Transverse colon (tissue), 4 donors: ENCODE data around the gene AGBL4. TPM values are rescaled to one million over a fixed set of nuclear protein-coding genes. Genes with fewer than 3 reads are reported as not detected.

Source experiments
- DNase-seq: peaks from one replicate; pipeline ENCODE4 v3.0.0-alpha.2; 2019
- H3K27ac ChIP-seq, 4 donors: fragments of 200-600 bp; sonication (generic); 2 replicates each; pipeline ENCODE4 v1.5.1; 2016 to 2018; ENCODE audit warnings: inconsistent platforms in 4 of 4
- H3K27me3 ChIP-seq: fragments of 200-600 bp; sonication (generic); 2 replicates; pipeline ENCODE4 v1.5.1; 2017; ENCODE audit warnings: inconsistent platforms
- H3K36me3 ChIP-seq, 4 donors: fragments of 200-600 bp; sonication (generic); 2 replicates each; pipeline ENCODE4 v1.5.1; 2017 to 2019; ENCODE audit warnings: inconsistent platforms in 4 of 4
- H3K4me1 ChIP-seq, 4 donors: fragments of 200-600 bp; sonication (generic); 2 replicates each; pipeline ENCODE4 v1.5.1; 2017 to 2020; ENCODE audit warnings: inconsistent platforms in 4 of 4
- H3K4me3 ChIP-seq, 4 donors: fragments of 200-600 bp; sonication (generic); 1 replicate in 1 of 4; 2 replicates in 3 of 4; pipeline versions ENCODE4 v1.5.1 to v1.6.1; 2017 to 2019; ENCODE audit warnings: inconsistent platforms in 4 of 4
- H3K9me3 ChIP-seq, 2 donors: fragments of 200-600 bp; sonication (generic); 2 replicates each; pipeline ENCODE4 v1.5.1; 2017 to 2019; ENCODE audit warnings: inconsistent platforms in 2 of 2
- CTCF ChIP-seq, 5 experiments: fragments of 200-600 bp in 3 of 5; fragments of 450-650 bp in 2 of 5; sonication (generic) in 3 of 5; IDR thresholded peaks; 1 replicate in 2 of 5; 2 replicates in 3 of 5; pipeline ENCODE4 v1.5.1; 2016 to 2017; ENCODE audit warnings: antibody characterized with exemption in 5 of 5, inconsistent platforms in 3 of 5, mild to moderate bottlenecking in 2 of 5, moderate library complexity in 1 of 5
- EP300 ChIP-seq: sonication (generic); formaldehyde crosslinking; IDR thresholded peaks from one replicate; pipeline ENCODE4 v1.6.1; 2017; ENCODE audit warnings: antibody characterized with exemption, low read depth
- POLR2A ChIP-seq: fragments of 450-650 bp; IDR thresholded peaks from one replicate; pipeline ENCODE4 v1.6.1; 2016; ENCODE audit warnings: antibody characterized with exemption, mild to moderate bottlenecking, moderate library complexity
- POLR2AphosphoS5 ChIP-seq, 3 donors: sonication (generic); formaldehyde crosslinking; IDR thresholded peaks; one replicate each; pipeline ENCODE4 v1.6.1; 2016; ENCODE audit warnings: antibody characterized with exemption in 3 of 3
- WGBS, 2 donors: methylation state at CpG; one replicate each; pipeline ENCODE4 v1.1.5; 2018; ENCODE audit warnings: low coverage in 1 of 2; 5-methylcytosine and 5-hydroxymethylcytosine counted together
- in situ Hi-C, 4 donors: fragments of 200-750 bp; cut with MboI; loops; one replicate each; pipeline versions ENCODE4 v1.15.0 to v1.15.1; 2017; ENCODE audit warnings: low sequenced_read_pairs in 3 of 4, low pct_ligation_motif_present in 1 of 4, low pct_unique_long_range_greater_than_20kb in 1 of 4
- intact Hi-C: fragments of 100-400 bp; cut with DNase I; formaldehyde crosslinking; loops from one replicate; pipeline ENCODE4 v1.15.1; 2023; ENCODE audit warnings: low total_unique reads
- total RNA-seq, 4 donors: library from RNA; depleted of rRNA; stranded (reverse); fragments of >200 nt; gene quantifications; one replicate each; pipeline ENCODE4 v1.1.0, GENCODE V29; 2016

AGBL4 gene
- total RNA-seq, 4 donors from 2014 or later = 0.82 TPM; not detected in 3

- no peak for DNase-seq
- Histone ChIP-seq H3K4me1 (no peaks in the 10 kb centered on the region), H3K36me3 (no peaks in the 10 kb centered on the region), H3K27me3 (no peaks in the 10 kb centered on the region), H3K4me3 (no peak overlapping the region), H3K27ac (no peak overlapping the region), H3K9me3 (no peaks in the 10 kb centered on the region)
- TF ChIP-seq CTCF (IDR thresholded peaks at IDR 0.05) = no peak
- TF ChIP-seq EP300 = no peak
- no peak for TF ChIP-seq POLR2AphosphoS5 (IDR thresholded peaks at IDR 0.05)
- TF ChIP-seq POLR2A = no peak
- in situ Hi-C loops = loop anchor here in 1 of 4 donors (25.0 kb wide), 1 partner anchor 249 kb away; no protein-coding TSS in a partner anchor
- intact Hi-C loops = no loop called here
- WGBS, 2 donors = 83 to 86% methylated on average over 1 of the region's 1 CpG
Observed at GRCh38 chr1:48563021-48563420, 1460.7 kb downstream of the AGBL4 start.

DNA sequence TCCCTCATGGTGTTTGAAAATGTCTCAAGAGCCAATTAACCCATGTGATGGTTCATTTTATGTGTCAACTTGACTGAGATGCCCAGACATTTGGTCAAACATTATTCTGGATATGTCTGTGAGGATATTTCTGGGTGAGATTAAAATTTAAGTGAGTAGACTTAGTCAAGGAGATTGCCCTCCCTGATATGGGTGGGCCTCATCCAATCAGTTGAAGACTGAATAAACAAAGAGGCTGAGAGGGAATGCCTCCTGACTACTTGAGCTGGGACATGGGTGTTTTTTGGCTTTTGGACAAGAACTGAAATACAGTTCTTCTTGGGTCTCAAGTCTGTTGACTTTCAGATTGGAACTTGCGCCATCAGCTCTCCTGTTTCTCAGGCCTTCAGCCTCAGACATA is 1462.3 kb downstream of the AGBL4 start:
- no peak for TF ChIP-seq CTCF (IDR thresholded peaks at IDR 0.05)
- no peak for TF ChIP-seq POLR2A
- TF ChIP-seq POLR2AphosphoS5 (IDR thresholded peaks at IDR 0.05) = no peak
- no peak for TF ChIP-seq EP300
- Histone ChIP-seq H3K27me3 (no peaks in the 10 kb centered on the region), H3K36me3 (no peaks in the 10 kb centered on the region), H3K4me3 (no peak overlapping the region), H3K9me3 (no peaks in the 10 kb centered on the region), H3K27ac (no peak overlapping the region), H3K4me1 (no peaks in the 10 kb centered on the region)
- 89% methylated on average over 1 of the region's 1 CpG; no CpG with 5 or more reads in 1 of the 2 donors for WGBS, 2 donors
- in situ Hi-C loops (loop anchor here in 1 of 4 donors (25.0 kb wide), 1 partner anchor 251 kb away; no protein-coding TSS in a partner anchor), intact Hi-C loops (no loop called here)
- no peak for DNase-seq

GRCh38 chr1:48560577-48560976 is 1463.2 kb downstream of the AGBL4 start:
- Histone ChIP-seq H3K9me3 (no peaks in the 10 kb centered on the region), H3K36me3 (no peaks in the 10 kb centered on the region), H3K27me3 (no peaks in the 10 kb centered on the region), H3K4me3 (no peak overlapping the region), H3K27ac (no peak overlapping the region), H3K4me1 (no peaks in the 10 kb centered on the region)
- intact Hi-C loops (no loop called here), in situ Hi-C loops (loop anchor here in 1 of 4 donors (25.0 kb wide), 1 partner anchor 252 kb away; no protein-coding TSS in a partner anchor)
- TF ChIP-seq CTCF (IDR thresholded peaks at IDR 0.05) = no peak
- no peak for DNase-seq

- 100% methylated on average over 1 of the region's 1 CpG for WGBS, 2 donors
- in situ Hi-C loops (loop anchor here in 1 of 4 donors (25.0 kb wide), 1 partner anchor 252 kb away; no protein-coding TSS in a partner anchor), intact Hi-C loops (no loop called here)
- Histone ChIP-seq H3K36me3 (no peaks in the 10 kb centered on the region), H3K4me1 (no peaks in the 10 kb centered on the region), H3K4me3 (no peak overlapping the region), H3K27ac (no peak overlapping the region), H3K27me3 (no peaks in the 10 kb centered on the region), H3K9me3 (no peaks in the 10 kb centered on the region)
- no peak for DNase-seq
- TF ChIP-seq POLR2AphosphoS5 (IDR thresholded peaks at IDR 0.05) = no peak
- no peak for TF ChIP-seq EP300
- TF ChIP-seq CTCF (IDR thresholded peaks at IDR 0.05) = no peak
- no peak for TF ChIP-seq POLR2A
Observed at GRCh38 chr1:48560116-48560515, 1463.6 kb downstream of the AGBL4 start.
